Stimulated activated CD4-positive, alpha-beta T cell treated with anti-CD3 and anti-CD28 coated beads, Interleukin-1b, Interleukin-23, amount 100 ng/mL, for 24 hours (primary cell): Measurements from ENCODE around the gene CPE.
"Not testable (repeated sequence)": the region's sequence is repeated elsewhere in the genome, so short reads cannot be mapped to it uniquely, and the experiment has no call there.

ENCODE experiments used
- DNase-seq, 4 experiments: peaks; one replicate each; pipeline ENCODE4 v3.0.0-alpha.2; 2020; ENCODE audit warnings: low read depth in 4 of 4, low spot score in 1 of 4

Gene CPE

GRCh38 chr4:165461159-165461821 is 82.5 kb downstream of the CPE start:
- no peak for DNase-seq

GRCh38 chr4:165462009-165462408 is 83.2 kb downstream of the CPE start:
- DNase-seq: no peak

GRCh38 chr4:165464376-165464775 is 85.6 kb downstream of the CPE start:
- DNase-seq: no peak

- no peak for DNase-seq
These were observed 86.1 kb downstream of the CPE start for GRCh38 chr4:165464813-165465381.

GRCh38 chr4:165470009-165470408 is 91.2 kb downstream of the CPE start:
- no peak for DNase-seq

GRCh38 chr4:165472943-165473676 is 94.3 kb downstream of the CPE start:
- no peak for DNase-seq

- no peak for DNase-seq
These were observed 96.2 kb downstream of the CPE start for GRCh38 chr4:165474784-165475705.

GRCh38 chr4:165475706-165476070 is 96.9 kb downstream of the CPE start:
- DNase-seq: no peak

- DNase-seq: no peak
These were observed 97.6 kb downstream of the CPE start for GRCh38 chr4:165476214-165477098.

- no peak for DNase-seq
These were observed 99.0 kb downstream of the CPE start for GRCh38 chr4:165477799-165478198.

- DNase-seq: no peak
These were observed 99.5 kb downstream of the CPE start for GRCh38 chr4:165478260-165478659.

GRCh38 chr4:165481053-165481835 is 102.4 kb downstream of the CPE start:
- DNase-seq: no peak

- DNase-seq: no peak
These were observed 111.0 kb downstream of the CPE start for GRCh38 chr4:165489786-165490185.

- DNase-seq: not testable (repeated sequence)
These were observed 113.8 kb downstream of the CPE start for GRCh38 chr4:165492583-165492982.

GRCh38 chr4:165493359-165493758 is 114.6 kb downstream of the CPE start:
- peak; percentile 18 to 62 (median 50) for DNase-seq

GRCh38 chr4:165502916-165503907 is 124.4 kb downstream of the CPE start:
- no peak for DNase-seq

- no peak for DNase-seq
These were observed 125.4 kb downstream of the CPE start for GRCh38 chr4:165504184-165504583.
